K562 (cell line): ENCODE data around the gene ADGRA3. TPM values are rescaled to one million over a fixed set of nuclear protein-coding genes. Genes with fewer than 3 reads are reported as not detected.

Experiments
- LCOR ChIP-seq: sonication (generic); formaldehyde crosslinking; IDR thresholded peaks from 2 replicates; pipeline ENCODE4 v1.8.0; 2022; ENCODE audit warnings: mild to moderate bottlenecking, missing genetic modification reagents
- NFATC3 ChIP-seq: fragments of 450-650 bp; IDR thresholded peaks from 2 replicates; pipeline ENCODE4 v1.6.1; 2017; ENCODE audit warnings: mild to moderate bottlenecking
- ZNF354B ChIP-seq: fragments of 250-450 bp; sonication (Bioruptor Pico); IDR thresholded peaks from 2 replicates; pipeline ENCODE4 v1.4.0; 2020
- ZNF592 ChIP-seq: fragments of 450-650 bp; IDR thresholded peaks from 2 replicates; pipeline ENCODE4 v1.6.1; 2017; ENCODE audit warnings: antibody characterized with exemption, mild to moderate bottlenecking
- polyA plus RNA-seq, 8 experiments: library from polyadenylated mRNA; depleted of rRNA in 4 of 8; stranded (reverse) in 5 of 8; unstranded in 3 of 8; fragments of >200 nt; fragmentation: Nextera tagmentation in 2 of 8; fragmentation: Illumina TruSeq in 1 of 8; extraction: Ambion mirVana in 2 of 8; extraction: Trizol in 1 of 8; gene quantifications; 2 replicates each; pipeline versions ENCODE4 v1.2.1 to v1.2.3, GENCODE V29; 2011 to 2014; ENCODE audit warnings: inconsistent platforms in 1 of 8, missing spikeins in 1 of 8
- total RNA-seq, 7 experiments: library from RNA; depleted of rRNA in 6 of 7; stranded (reverse); fragments of >200 nt in 6 of 7; fragmentation: Illumina TruSeq in 2 of 7; extraction: Trizol in 2 of 7; gene quantifications; 2 replicates each; pipeline versions ENCODE4 v1.2.1 to v1.2.3, GENCODE V29; 2011 to 2021; ENCODE audit warnings: low replicate concordance in 1 of 7
- TF ChIP-seq, protein P1 (sequence below): IDR thresholded peaks from 3 replicates; pipeline ENCODE4 v1.6.1; 2011; ENCODE audit warnings: borderline replicate concordance, mild to moderate bottlenecking, moderate library complexity; ENCODE audit not compliant: insufficient read length; ENCODE audit errors: extremely low read depth
- TF ChIP-seq, protein P2 (sequence below): sonication (generic); formaldehyde crosslinking; IDR thresholded peaks from 2 replicates; pipeline ENCODE4 v1.8.0; 2022; ENCODE audit warnings: mild to moderate bottlenecking, missing genetic modification reagents
- TF ChIP-seq, protein P3 (sequence below), 3 experiments: fragments of 200-800 bp in 1 of 3; fragments of 250-450 bp in 1 of 3; fragments of 450-650 bp in 1 of 3; sonication (Bioruptor Pico) in 1 of 3; sonication (Bioruptor generic) in 1 of 3; formaldehyde crosslinking in 1 of 3; IDR thresholded peaks; 2 replicates each; pipeline versions ENCODE4 v1.6.1 to v1.8.0; 2016 to 2022; ENCODE audit warnings: mild to moderate bottlenecking in 2 of 3, missing genetic modification characterization in 2 of 3, missing compliant biosample characterization in 1 of 3, moderate library complexity in 1 of 3

The ADGRA3 gene
- total and polyA plus RNA-seq, 9 of the 15 experiments (the other 6 are each of a cell fraction or from before 2014, with no cell fraction given) = 0.06 to 2.3 (median 0.27) TPM; not detected in 3

DNA sequence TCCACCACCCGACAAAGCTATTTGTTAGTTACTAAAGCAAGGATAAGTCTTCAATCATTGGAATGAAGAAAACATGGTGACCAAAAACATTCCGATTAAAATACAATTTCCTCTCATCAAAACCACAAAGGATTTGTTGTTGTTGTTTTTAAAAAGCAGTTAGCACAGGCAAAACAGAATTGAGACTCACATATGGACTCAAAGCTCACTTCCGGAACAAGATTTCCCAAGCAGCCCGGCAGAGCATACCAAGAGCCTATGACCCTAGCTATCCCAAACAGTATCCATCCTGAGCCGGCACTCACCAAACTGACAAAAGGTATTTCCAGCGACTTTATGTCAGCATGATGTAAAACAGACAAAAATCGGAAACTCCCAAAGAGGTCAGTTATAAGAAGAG, 39.9 kb downstream of the ADGRA3 start (continued):
- TF ChIP-seq, protein P1, sequence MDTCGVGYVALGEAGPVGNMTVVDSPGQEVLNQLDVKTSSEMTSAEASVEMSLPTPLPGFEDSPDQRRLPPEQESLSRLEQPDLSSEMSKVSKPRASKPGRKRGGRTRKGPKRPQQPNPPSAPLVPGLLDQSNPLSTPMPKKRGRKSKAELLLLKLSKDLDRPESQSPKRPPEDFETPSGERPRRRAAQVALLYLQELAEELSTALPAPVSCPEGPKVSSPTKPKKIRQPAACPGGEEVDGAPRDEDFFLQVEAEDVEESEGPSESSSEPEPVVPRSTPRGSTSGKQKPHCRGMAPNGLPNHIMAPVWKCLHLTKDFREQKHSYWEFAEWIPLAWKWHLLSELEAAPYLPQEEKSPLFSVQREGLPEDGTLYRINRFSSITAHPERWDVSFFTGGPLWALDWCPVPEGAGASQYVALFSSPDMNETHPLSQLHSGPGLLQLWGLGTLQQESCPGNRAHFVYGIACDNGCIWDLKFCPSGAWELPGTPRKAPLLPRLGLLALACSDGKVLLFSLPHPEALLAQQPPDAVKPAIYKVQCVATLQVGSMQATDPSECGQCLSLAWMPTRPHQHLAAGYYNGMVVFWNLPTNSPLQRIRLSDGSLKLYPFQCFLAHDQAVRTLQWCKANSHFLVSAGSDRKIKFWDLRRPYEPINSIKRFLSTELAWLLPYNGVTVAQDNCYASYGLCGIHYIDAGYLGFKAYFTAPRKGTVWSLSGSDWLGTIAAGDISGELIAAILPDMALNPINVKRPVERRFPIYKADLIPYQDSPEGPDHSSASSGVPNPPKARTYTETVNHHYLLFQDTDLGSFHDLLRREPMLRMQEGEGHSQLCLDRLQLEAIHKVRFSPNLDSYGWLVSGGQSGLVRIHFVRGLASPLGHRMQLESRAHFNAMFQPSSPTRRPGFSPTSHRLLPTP = no peak
- TF ChIP-seq, protein P2, sequence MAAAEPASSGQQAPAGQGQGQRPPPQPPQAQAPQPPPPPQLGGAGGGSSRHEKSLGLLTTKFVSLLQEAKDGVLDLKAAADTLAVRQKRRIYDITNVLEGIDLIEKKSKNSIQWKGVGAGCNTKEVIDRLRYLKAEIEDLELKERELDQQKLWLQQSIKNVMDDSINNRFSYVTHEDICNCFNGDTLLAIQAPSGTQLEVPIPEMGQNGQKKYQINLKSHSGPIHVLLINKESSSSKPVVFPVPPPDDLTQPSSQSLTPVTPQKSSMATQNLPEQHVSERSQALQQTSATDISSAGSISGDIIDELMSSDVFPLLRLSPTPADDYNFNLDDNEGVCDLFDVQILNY = no peak
- TF ChIP-seq ZNF354B (CRISPR knock-in tag) (no peak), ZNF592 (no peak), NFATC3 (no peak), LCOR (no peak)
- TF ChIP-seq, protein P3, sequence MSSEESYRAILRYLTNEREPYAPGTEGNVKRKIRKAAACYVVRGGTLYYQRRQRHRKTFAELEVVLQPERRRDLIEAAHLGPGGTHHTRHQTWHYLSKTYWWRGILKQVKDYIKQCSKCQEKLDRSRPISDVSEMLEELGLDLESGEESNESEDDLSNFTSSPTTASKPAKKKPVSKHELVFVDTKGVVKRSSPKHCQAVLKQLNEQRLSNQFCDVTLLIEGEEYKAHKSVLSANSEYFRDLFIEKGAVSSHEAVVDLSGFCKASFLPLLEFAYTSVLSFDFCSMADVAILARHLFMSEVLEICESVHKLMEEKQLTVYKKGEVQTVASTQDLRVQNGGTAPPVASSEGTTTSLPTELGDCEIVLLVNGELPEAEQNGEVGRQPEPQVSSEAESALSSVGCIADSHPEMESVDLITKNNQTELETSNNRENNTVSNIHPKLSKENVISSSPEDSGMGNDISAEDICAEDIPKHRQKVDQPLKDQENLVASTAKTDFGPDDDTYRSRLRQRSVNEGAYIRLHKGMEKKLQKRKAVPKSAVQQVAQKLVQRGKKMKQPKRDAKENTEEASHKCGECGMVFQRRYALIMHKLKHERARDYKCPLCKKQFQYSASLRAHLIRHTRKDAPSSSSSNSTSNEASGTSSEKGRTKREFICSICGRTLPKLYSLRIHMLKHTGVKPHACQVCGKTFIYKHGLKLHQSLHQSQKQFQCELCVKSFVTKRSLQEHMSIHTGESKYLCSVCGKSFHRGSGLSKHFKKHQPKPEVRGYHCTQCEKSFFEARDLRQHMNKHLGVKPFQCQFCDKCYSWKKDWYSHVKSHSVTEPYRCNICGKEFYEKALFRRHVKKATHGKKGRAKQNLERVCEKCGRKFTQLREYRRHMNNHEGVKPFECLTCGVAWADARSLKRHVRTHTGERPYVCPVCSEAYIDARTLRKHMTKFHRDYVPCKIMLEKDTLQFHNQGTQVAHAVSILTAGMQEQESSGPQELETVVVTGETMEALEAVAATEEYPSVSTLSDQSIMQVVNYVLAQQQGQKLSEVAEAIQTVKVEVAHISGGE (CRISPR knock-in tag; IDR thresholded peaks at IDR 0.05) = no peak
